NCI-H2227 treated with DMSO at 0.1 percent for 48 hours (cell line): ENCODE data around the gene YIPF2.
"Not testable (repeated sequence)": the region's sequence is repeated elsewhere in the genome, so short reads cannot be mapped to it uniquely, and the experiment has no call there.

Experiments
- DNase-seq: peaks from one replicate; lab custom pipeline; 2025; lab: John Stamatoyannopoulos, UW

YIPF2 gene

GRCh38 chr19:10928563-10929401 lies at the start of gene YIPF2, which contains the start of gene TIMM29:
YIPF2 (minus strand) TSS chr19:10928639; CDS start chr19:10928410, 229 bp downstream.
TIMM29 (plus strand) TSS chr19:10928811; CDS start chr19:10928823, 12 bp downstream.
- DNase-seq: peak; percentile 92

- no peak for DNase-seq
These were observed 49.3 kb upstream of the YIPF2 start for GRCh38 chr19:10977742-10978092.

GRCh38 chr19:10976131-10976892 lies 47.9 kb upstream of the YIPF2 start:
- no peak for DNase-seq

GRCh38 chr19:10975374-10976130 lies 47.1 kb upstream of the YIPF2 start:
- no peak for DNase-seq

GRCh38 chr19:10971107-10971726 lies 42.8 kb upstream of the YIPF2 start:
- no peak for DNase-seq

GRCh38 chr19:10968527-10969135 lies 40.2 kb upstream of the YIPF2 start:
- no peak for DNase-seq

GRCh38 chr19:10966809-10967208 lies 38.4 kb upstream of the YIPF2 start:
- no peak for DNase-seq

- DNase-seq: no peak
These were observed 37.0 kb upstream of the YIPF2 start for GRCh38 chr19:10965398-10965797.

- no peak for DNase-seq
These were observed 36.5 kb upstream of the YIPF2 start for GRCh38 chr19:10964903-10965302.

- DNase-seq: no peak
These were observed 35.4 kb upstream of the YIPF2 start for GRCh38 chr19:10963865-10964264.

- DNase-seq: no peak
These were observed 34.4 kb upstream of the YIPF2 start for GRCh38 chr19:10962863-10963262.

- DNase-seq: no peak
These were observed 32.8 kb upstream of the YIPF2 start for GRCh38 chr19:10961073-10961860.

GRCh38 chr19:10960314-10961072 lies 32.1 kb upstream of the YIPF2 start, which contains the start of gene SMARCA4:
SMARCA4 (plus strand) TSS chr19:10961030; CDS start chr19:10984152, 23,122 bp downstream.
- peak; percentile 86 for DNase-seq

GRCh38 chr19:10959277-10959968 lies 31.0 kb upstream of the YIPF2 start:
- not testable (repeated sequence) for DNase-seq

- DNase-seq: no peak
These were observed 24.4 kb upstream of the YIPF2 start for GRCh38 chr19:10952809-10953208.

GRCh38 chr19:10946958-10947657 lies 18.7 kb upstream of the YIPF2 start:
- no peak for DNase-seq

- no peak for DNase-seq
These were observed 16.8 kb upstream of the YIPF2 start for GRCh38 chr19:10945264-10945663.

GRCh38 chr19:10943412-10943811 lies 15.0 kb upstream of the YIPF2 start:
- DNase-seq: not testable (repeated sequence)
